Kidney epithelial cell (primary cell): ENCODE data around the gene TSPAN19. TPM values are rescaled to one million over a fixed set of nuclear protein-coding genes. Genes with fewer than 3 reads are reported as not detected.

Experiments used
- DNase-seq: peaks from one replicate; pipeline ENCODE4 v3.0.0-alpha.2; 2010; ENCODE audit warnings: low read depth
- H3K27me3 ChIP-seq: 2 replicates; pipeline ENCODE4 v1.6.0; 2011; ENCODE audit warnings: low read length; ENCODE audit not compliant: control insufficient read depth, insufficient read depth
- H3K36me3 ChIP-seq: 2 replicates; pipeline ENCODE4 v1.5.1; 2011; ENCODE audit warnings: low read length; ENCODE audit not compliant: control insufficient read depth, insufficient read depth
- H3K4me3 ChIP-seq: 2 replicates; pipeline ENCODE4 v1.5.1; 2011; ENCODE audit warnings: low read depth, mild to moderate bottlenecking, control low read depth, low read length
- CTCF ChIP-seq: IDR thresholded peaks from 2 replicates; pipeline ENCODE4 v1.5.1; 2011; ENCODE audit warnings: mild to moderate bottlenecking, moderate library complexity, low read length, control low read depth, inconsistent platforms; ENCODE audit not compliant: insufficient read depth, poor library complexity, severe bottlenecking
- total RNA-seq: library from RNA; depleted of rRNA; stranded (reverse); fragments of >200 nt; gene quantifications from 2 replicates; pipeline ENCODE4 v1.2.3, GENCODE V29; 2015

TSPAN19 gene
- total RNA-seq, 1 donor from 2014 or later: 0.92 TPM

GRCh38 chr12:84983289-84983688 is 52.8 kb downstream of the TSPAN19 start:
- Histone ChIP-seq H3K4me3 (no peak overlapping the region), H3K27me3 (no peaks in the 10 kb centered on the region), H3K36me3 (no peaks in the 10 kb centered on the region)
- DNase-seq: no peak
- no peak for TF ChIP-seq CTCF

- no peak for DNase-seq
- Histone ChIP-seq H3K27me3 (no peaks in the 10 kb centered on the region), H3K36me3 (no peaks in the 10 kb centered on the region), H3K4me3 (no peak overlapping the region)
- no peak for TF ChIP-seq CTCF
Observed at GRCh38 chr12:84982888-84983287, 53.2 kb downstream of the TSPAN19 start.

- H3K4me3 ChIP-seq: no peak overlapping the region
- H3K36me3 ChIP-seq: no peaks in the 10 kb centered on the region
- DNase-seq: no peak
- no peaks in the 10 kb centered on the region for H3K27me3 ChIP-seq
- no peak for TF ChIP-seq CTCF
Observed at GRCh38 chr12:84978921-84979320, 57.2 kb downstream of the TSPAN19 start.

GRCh38 chr12:84976133-84976532 is 59.9 kb downstream of the TSPAN19 start:
- Histone ChIP-seq H3K27me3 (no peaks in the 10 kb centered on the region), H3K4me3 (no peak overlapping the region), H3K36me3 (no peaks in the 10 kb centered on the region)
- DNase-seq: no peak
- TF ChIP-seq CTCF: no peak

- Histone ChIP-seq H3K4me3 (no peak overlapping the region), H3K36me3 (no peaks in the 10 kb centered on the region), H3K27me3 (no peaks in the 10 kb centered on the region)
- no peak for TF ChIP-seq CTCF
- DNase-seq: no peak
Observed at GRCh38 chr12:84974155-84974815, 61.8 kb downstream of the TSPAN19 start.

GRCh38 chr12:84973026-84973425 is 63.1 kb downstream of the TSPAN19 start:
- H3K27me3 ChIP-seq: no peaks in the 10 kb centered on the region
- no peak overlapping the region for H3K4me3 ChIP-seq
- no peak for DNase-seq
- H3K36me3 ChIP-seq: no peaks in the 10 kb centered on the region
- no peak for TF ChIP-seq CTCF
